Fibroblast of mammary gland (primary cell): ENCODE measurements around the gene PRRX2.

Experiments used
- DNase-seq: peaks from one replicate; pipeline ENCODE4 v3.0.0-alpha.2; 2010; ENCODE audit warnings: low read depth
- H3K4me3 ChIP-seq: 2 replicates; pipeline ENCODE4 v1.5.1; 2011; ENCODE audit warnings: low read depth, mild to moderate bottlenecking, low read length, moderate library complexity; ENCODE audit not compliant: control insufficient read depth
- CTCF ChIP-seq: conservative IDR thresholded peaks from 2 replicates; pipeline ENCODE4 v1.5.1; 2011; ENCODE audit warnings: low read depth, low read length, inconsistent platforms; ENCODE audit not compliant: control insufficient read depth, insufficient read depth

The PRRX2 gene

GRCh38 chr9:129735546-129735945, 70.1 kb downstream of the PRRX2 start:
- no peak for TF ChIP-seq CTCF
- no peak for DNase-seq
- H3K4me3 ChIP-seq: no peak overlapping the region

GRCh38 chr9:129736334-129736733, 70.9 kb downstream of the PRRX2 start:
- H3K4me3 ChIP-seq: no peak overlapping the region
- no peak for DNase-seq
- TF ChIP-seq CTCF: no peak

GRCh38 chr9:129737479-129738274, 72.2 kb downstream of the PRRX2 start:
- H3K4me3 ChIP-seq: peak overlapping the region; percentile 43
- peak; percentile 64 for DNase-seq
- TF ChIP-seq CTCF: peak; percentile 78

- no peak for DNase-seq
- no peak for TF ChIP-seq CTCF
- H3K4me3 ChIP-seq: no peak overlapping the region
Measured at GRCh38 chr9:129739432-129739831, 74.0 kb downstream of the PRRX2 start.

GRCh38 chr9:129740174-129740573, 74.7 kb downstream of the PRRX2 start:
- no peak for TF ChIP-seq CTCF
- no peak overlapping the region for H3K4me3 ChIP-seq
- DNase-seq: no peak

GRCh38 chr9:129740666-129741464, 75.4 kb downstream of the PRRX2 start:
- no peak for TF ChIP-seq CTCF
- no peak overlapping the region for H3K4me3 ChIP-seq
- DNase-seq: no peak
